Measurements from ENCODE around the gene ITPR1. TPM values are rescaled to one million over a fixed set of nuclear protein-coding genes. Genes with fewer than 3 reads are reported as not detected.
A peak's percentile ranks its signal among the peaks of the same experiment; 100 is the strongest.

ITPR1 gene
- total RNA-seq, 1 donor from 2014 or later = 11.2 TPM

GRCh38 chr3:4464576-4464975 is 28.6 kb upstream of the ITPR1 start:
- Mint-ChIP-seq H3K4me1 (ENCODE audit: low read depth) (peaks cover 11% of the 10 kb centered on the region), H3K36me3 (ENCODE audit: insufficient read depth) (no peaks in the 10 kb centered on the region), H3K4me3 (ENCODE audit: low read depth) (peak overlapping the region; percentile 32), H3K27ac (no peak overlapping the region), H3K27me3 (peaks cover under 1% of the 10 kb centered on the region), H3K9me3 (ENCODE audit: low read depth) (no peaks in the 10 kb centered on the region)
- DNase-seq (ENCODE audit: low spot score, unreplicated experiment) = no peak
- TF ChIP-seq CTCF (IDR thresholded peaks at IDR 0.05; ENCODE audit: unreplicated experiment) = no peak

- Mint-ChIP-seq H3K4me1 (ENCODE audit: low read depth) (peaks cover 11% of the 10 kb centered on the region), H3K36me3 (ENCODE audit: insufficient read depth) (no peaks in the 10 kb centered on the region), H3K27me3 (peaks cover 6% of the 10 kb centered on the region), H3K9me3 (ENCODE audit: low read depth) (no peaks in the 10 kb centered on the region), H3K27ac (peak within 1 kb of the TSS; percentile 99), H3K4me3 (ENCODE audit: low read depth) (peak within 1 kb of the TSS; percentile 94)
- no peak for TF ChIP-seq CTCF (IDR thresholded peaks at IDR 0.05; ENCODE audit: unreplicated experiment)
- DNase-seq (ENCODE audit: low spot score, unreplicated experiment) = peak; percentile 67
Observed at GRCh38 chr3:4466741-4467521, 26.2 kb upstream of the ITPR1 start, which contains the start of gene SUMF1. Gene SUMF1, minus strand, starts transcription at chr3:4467269. Its CDS starts 24 bp downstream, at chr3:4467245.

GRCh38 chr3:4467522-4467867 is 25.7 kb upstream of the ITPR1 start:
- peaks cover 6% of the 10 kb centered on the region for H3K27me3 Mint-ChIP-seq
- H3K9me3 Mint-ChIP-seq (ENCODE audit: low read depth) = no peaks in the 10 kb centered on the region
- no peak for TF ChIP-seq CTCF (IDR thresholded peaks at IDR 0.05; ENCODE audit: unreplicated experiment)

GRCh38 chr3:4471907-4472306 is 21.2 kb upstream of the ITPR1 start:
- Mint-ChIP-seq H3K4me3 (ENCODE audit: low read depth) (no peak overlapping the region), H3K27me3 (peaks cover 22% of the 10 kb centered on the region), H3K36me3 (ENCODE audit: insufficient read depth) (no peaks in the 10 kb centered on the region), H3K9me3 (ENCODE audit: low read depth) (no peaks in the 10 kb centered on the region), H3K4me1 (ENCODE audit: low read depth) (peaks cover 3% of the 10 kb centered on the region), H3K27ac (no peak overlapping the region)
- DNase-seq (ENCODE audit: low spot score, unreplicated experiment) = no peak
- TF ChIP-seq CTCF (IDR thresholded peaks at IDR 0.05; ENCODE audit: unreplicated experiment) = no peak

More at GRCh38 chr3:4467522-4467867, 25.7 kb upstream of the ITPR1 start:
- Mint-ChIP-seq H3K27ac (peak overlapping the region; percentile 99), H3K36me3 (ENCODE audit: insufficient read depth) (no peaks in the 10 kb centered on the region), H3K4me1 (ENCODE audit: low read depth) (peaks cover 11% of the 10 kb centered on the region), H3K4me3 (ENCODE audit: low read depth) (peak overlapping the region; percentile 94)
- no peak for DNase-seq (ENCODE audit: low spot score, unreplicated experiment)

GRCh38 chr3:4472312-4472711 is 20.8 kb upstream of the ITPR1 start:
- H3K27me3 Mint-ChIP-seq = peaks cover 22% of the 10 kb centered on the region
- peaks cover 1% of the 10 kb centered on the region for H3K4me1 Mint-ChIP-seq (ENCODE audit: low read depth)
- no peaks in the 10 kb centered on the region for H3K9me3 Mint-ChIP-seq (ENCODE audit: low read depth)
- DNase-seq (ENCODE audit: low spot score, unreplicated experiment) = no peak
- no peaks in the 10 kb centered on the region for H3K36me3 Mint-ChIP-seq (ENCODE audit: insufficient read depth)
- H3K27ac Mint-ChIP-seq = no peak overlapping the region
- no peak overlapping the region for H3K4me3 Mint-ChIP-seq (ENCODE audit: low read depth)
- no peak for TF ChIP-seq CTCF (IDR thresholded peaks at IDR 0.05; ENCODE audit: unreplicated experiment)
